Body of pancreas (tissue), 4 donors: ENCODE results near the gene RDH8.

Experiments
- CTCF ChIP-seq, 7 experiments: fragments of 450-650 bp in 4 of 7; fragments of 200-600 bp in 3 of 7; sonication (generic) in 3 of 7; IDR thresholded peaks; one replicate each; pipeline ENCODE4 v1.5.1; 2016 to 2019; ENCODE audit warnings: antibody characterized with exemption in 7 of 7
- POLR2A ChIP-seq, 3 donors: fragments of 450-650 bp; IDR thresholded peaks; one replicate each; pipeline ENCODE4 v1.6.1; 2016; ENCODE audit warnings: antibody characterized with exemption in 3 of 3, mild to moderate bottlenecking in 2 of 3

DNA sequence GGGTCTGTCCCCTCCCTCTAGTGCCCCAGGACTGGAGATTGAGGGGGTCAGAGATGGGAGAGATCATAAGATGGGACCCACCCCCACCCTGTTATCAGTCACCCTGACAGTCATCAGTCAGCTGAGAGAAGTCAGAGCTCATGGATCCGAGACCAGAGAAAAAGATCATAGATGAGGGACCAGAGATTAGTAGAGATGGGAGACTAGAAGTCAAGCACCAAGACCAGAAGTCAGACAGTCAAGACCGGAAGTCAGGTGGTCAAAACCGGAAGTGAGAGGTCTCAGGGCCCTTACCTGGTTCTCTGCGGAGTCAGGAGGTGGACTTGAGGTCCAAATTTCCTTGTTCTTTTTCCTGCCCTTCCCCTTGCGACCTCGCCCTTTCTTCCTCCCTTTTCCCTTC, 10.0 kb upstream of the RDH8 start:
- TF ChIP-seq CTCF (IDR thresholded peaks at IDR 0.05): no peak
- TF ChIP-seq POLR2A (IDR thresholded peaks at IDR 0.05): no peak
